GM12874 (cell line): ENCODE measurements around the gene SPTBN1.

Source experiments
- TF ChIP-seq, protein P1 (sequence below): IDR thresholded peaks from 2 replicates; pipeline ENCODE4 v1.5.1; 2011; ENCODE audit warnings: low read depth, mild to moderate bottlenecking, control low read depth, low read length, moderate library complexity; ENCODE audit not compliant: insufficient read depth

SPTBN1 gene

DNA sequence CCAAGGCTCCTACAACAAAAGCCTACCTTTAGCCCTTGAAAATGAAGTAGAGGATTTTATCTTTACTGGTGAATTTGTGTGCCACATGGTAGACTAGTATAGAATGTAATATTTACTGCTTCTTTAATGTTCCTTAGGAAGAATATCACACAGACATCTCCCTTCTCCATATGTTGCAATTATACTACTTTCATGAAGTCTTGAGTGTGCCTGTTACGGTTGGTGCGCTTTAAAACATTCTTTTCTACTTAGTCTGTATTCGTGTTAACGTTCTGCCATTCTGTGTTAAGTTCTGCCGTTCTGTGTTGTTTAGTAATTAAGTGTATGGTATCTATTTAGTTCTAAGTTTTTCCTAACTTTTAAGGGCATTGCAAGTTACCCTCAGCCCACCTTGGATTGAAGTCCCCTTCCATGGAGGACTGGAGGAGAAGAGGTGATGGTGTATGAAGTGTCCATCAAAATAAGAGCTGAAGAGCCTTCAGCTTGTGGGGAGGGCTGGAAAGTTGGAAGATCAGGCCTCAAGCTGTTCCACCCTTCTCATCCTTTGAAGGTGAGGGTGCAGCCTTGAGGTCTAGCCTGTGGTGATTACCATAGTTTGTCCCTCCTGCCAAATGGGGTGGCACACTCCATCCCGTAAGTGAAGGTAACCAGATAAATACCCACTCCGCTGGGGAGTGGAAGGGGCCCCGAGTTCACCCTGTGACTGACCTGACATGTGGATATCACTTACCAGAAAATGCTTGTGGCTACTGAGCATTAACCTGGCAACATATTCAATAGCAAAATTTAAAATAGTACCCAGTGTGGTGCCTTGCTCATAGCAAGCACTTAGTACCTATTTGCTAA is 131.3 kb downstream of the SPTBN1 start:
- TF ChIP-seq, protein P1, sequence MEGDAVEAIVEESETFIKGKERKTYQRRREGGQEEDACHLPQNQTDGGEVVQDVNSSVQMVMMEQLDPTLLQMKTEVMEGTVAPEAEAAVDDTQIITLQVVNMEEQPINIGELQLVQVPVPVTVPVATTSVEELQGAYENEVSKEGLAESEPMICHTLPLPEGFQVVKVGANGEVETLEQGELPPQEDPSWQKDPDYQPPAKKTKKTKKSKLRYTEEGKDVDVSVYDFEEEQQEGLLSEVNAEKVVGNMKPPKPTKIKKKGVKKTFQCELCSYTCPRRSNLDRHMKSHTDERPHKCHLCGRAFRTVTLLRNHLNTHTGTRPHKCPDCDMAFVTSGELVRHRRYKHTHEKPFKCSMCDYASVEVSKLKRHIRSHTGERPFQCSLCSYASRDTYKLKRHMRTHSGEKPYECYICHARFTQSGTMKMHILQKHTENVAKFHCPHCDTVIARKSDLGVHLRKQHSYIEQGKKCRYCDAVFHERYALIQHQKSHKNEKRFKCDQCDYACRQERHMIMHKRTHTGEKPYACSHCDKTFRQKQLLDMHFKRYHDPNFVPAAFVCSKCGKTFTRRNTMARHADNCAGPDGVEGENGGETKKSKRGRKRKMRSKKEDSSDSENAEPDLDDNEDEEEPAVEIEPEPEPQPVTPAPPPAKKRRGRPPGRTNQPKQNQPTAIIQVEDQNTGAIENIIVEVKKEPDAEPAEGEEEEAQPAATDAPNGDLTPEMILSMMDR, result no peak

DNA sequence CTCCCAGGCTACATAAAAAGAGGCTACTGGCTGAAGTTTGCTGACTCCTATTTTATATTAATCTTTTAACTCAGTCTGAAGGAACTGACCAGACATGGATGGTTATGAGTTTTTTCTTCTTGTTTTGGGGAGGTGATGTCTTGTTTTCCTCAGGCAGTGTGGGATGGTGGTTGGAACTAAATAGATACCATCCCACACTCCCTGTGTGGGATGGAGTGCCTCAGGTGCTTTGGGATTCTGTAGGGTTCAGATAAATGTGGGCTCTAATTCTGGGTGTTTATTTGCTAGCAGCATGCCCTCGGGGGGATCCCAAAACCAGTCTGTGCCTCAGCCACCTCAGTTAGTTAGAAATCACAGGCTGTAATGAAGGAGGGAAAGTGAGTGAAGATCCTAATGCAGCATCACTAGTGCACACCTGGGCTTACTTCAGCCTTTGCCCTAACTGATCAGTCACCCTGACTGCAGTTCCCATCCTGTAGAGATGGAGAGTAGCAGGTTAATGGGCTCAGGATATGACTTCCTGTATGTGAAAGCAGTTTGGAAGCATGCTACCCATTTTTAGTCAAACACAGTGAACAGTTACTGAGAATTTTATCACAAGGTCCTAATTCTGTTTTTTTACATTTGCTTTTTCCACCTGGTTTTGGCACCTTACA is 132.2 kb downstream of the SPTBN1 start:
- TF ChIP-seq, protein P1, result no peak

DNA sequence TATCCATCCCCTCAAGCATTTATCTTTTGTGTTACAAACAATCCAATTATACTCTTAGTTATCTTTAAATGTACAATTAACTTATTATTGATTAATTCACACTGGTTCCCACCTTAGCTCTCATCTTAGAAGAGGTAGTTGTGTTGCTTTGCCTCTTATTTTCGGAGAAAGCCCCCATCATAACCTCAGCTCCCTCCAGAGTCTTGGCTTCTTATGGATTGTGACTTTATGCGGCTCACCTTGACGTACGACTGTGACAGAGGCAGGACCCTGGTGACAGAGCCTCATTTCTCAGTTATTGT is 132.9 kb downstream of the SPTBN1 start:
- TF ChIP-seq, protein P1, result no peak

DNA sequence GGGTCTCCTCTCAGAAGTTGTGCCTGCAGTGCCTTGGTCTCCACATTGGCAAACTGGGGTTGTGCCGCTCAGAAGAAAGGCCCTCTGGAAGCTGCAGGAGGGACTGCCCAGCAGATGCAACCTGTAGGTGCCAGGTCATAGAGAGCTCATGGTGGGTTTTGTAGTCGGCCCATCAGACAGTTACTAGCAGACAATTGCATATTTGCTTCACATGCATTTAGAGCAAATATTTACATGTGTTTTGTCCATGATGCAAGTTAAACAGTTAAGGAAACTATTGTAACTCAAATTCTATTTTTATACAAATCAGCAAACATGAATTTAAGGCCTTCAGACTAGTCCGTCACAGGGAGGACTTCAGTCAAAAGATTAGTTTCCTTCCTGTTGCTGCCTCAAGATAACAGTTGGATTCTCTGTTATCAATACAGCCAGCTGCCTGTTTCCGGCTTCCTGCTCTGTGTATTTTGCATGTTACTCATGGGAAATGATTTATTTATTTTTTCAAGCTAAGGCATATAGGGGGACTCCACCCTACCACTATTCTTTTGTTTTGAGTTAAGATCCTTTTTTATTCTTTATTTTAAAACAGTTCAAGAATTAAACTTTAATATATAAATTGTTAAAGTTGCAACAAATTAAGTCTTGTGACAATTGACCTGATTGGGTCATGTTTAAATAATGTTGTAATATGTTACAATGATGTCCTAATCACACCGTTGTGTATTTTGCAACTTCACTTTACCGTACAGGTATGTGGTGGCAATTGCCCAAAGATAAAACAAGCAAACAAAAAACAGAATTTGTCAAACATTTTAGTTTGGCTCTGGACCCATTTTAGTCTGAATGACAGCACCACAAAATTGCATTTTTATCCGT is 133.5 kb downstream of the SPTBN1 start:
- TF ChIP-seq, protein P1, result no peak

DNA sequence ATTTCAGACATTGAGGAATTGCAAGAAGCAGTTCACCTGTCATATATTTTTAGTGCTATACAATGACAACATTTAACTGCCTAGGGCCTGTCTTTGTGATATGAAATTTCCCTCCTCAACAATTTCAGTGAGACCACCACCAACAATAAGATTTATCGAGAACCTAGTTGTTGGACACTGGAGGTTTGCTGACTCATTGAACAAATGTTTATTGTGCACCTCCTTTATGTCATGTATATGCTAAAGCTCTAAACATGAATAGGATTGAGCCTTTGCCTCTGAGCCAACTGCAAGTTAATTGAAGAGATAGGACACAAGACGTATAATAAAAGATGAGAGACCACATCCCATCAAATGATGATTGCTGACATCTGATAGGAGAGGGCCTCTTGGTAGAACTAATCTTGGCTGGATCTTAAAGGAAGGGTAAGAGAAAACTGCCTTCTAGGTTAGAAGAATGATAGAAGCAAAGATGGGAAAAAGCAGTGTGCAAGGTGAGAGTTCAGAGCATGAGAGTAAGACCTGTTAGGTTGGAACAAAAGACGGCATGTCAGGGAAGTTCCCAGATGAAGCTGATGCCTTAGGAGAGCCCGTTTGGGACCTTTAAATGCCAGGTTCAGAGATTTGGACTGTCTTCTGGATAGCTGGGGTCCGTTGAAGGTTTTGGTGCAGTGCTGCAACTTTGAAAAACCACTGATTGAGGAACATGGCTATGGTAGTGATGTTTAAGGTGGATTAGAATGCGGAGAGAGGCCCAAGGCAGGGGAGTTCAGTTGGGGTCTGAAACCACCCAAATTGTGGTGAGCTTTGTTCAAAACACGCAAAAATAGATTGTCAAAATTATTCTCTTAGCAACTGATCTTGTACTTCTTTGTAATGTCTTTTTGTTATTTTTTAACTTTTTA is 134.3 kb downstream of the SPTBN1 start:
- TF ChIP-seq, protein P1, result no peak

DNA sequence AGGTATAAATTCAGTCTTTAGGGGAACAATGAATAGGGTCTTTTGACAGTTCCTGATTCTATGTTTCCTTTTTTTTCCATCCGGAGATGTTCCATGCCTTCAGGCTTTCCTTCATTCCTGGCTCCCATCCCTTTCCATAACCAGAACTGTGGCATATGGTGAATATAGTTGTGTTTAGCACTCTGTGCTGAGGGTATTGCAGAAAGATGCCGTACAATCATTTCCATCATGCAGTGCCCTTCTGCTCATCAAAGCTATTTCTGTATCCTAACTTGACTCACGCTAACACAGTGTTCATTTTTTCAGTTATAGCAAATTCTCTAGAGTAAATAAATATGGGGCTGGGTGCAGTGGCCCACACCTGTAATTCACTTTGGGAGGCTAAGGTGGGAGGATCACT is 135.4 kb downstream of the SPTBN1 start:
- TF ChIP-seq, protein P1, result no peak
